HCT116 (cell line): ENCODE results near the gene PDHB. TPM values are rescaled to one million over a fixed set of nuclear protein-coding genes. Genes with fewer than 3 reads are reported as not detected.

Experiments
- ATAC-seq: fragments of 200-7000 bp; cut with Tn5 transposase; 2 replicates; pipeline ENCODE4 v1.9.1; 2020; ENCODE audit warnings: mild to moderate bottlenecking, moderate library complexity
- BruUV-seq: library from RNA; stranded (reverse); fragments of 400-500 nt; replicated peaks from 2 replicates; lab custom pipeline; 2021; lab: Mats Ljungman, UMichigan
- CTCF ChIA-PET: fragments of 300-600 bp; sonication (Branson Sonifier 250); formaldehyde crosslinking; loops from one replicate; lab custom pipeline; 2021; ENCODE audit warnings: antibody characterized with exemption; lab: Charles Lee
- POLR2A ChIA-PET: fragments of 300-600, 350-600 bp; sonication (Branson Sonifier 250); formaldehyde crosslinking; loops from one replicate; lab custom pipeline; 2021; ENCODE audit warnings: antibody characterized with exemption; lab: Charles Lee
- RAD21 ChIA-PET, 2 experiments: fragments of 300-600 bp; sonication (Branson Sonifier 250); formaldehyde crosslinking; loops; one replicate each; lab custom pipeline; 2023; ENCODE audit warnings: low total read pairs in 2 of 2; ENCODE audit not compliant: uncharacterized antibody in 2 of 2, unreplicated experiment in 2 of 2, low non-redundant PET in 1 of 2; lab: Charles Lee
- DNase-seq: peaks from one replicate; pipeline ENCODE4 v3.0.0-alpha.2; 2010; ENCODE audit warnings: low read depth, low spot score
- H2AFZ ChIP-seq: fragments of 200-600 bp; shearing (Covaris generic), sonication (generic); 2 replicates; pipeline ENCODE4 v1.6.1; 2017; ENCODE audit warnings: low read depth, mixed run types, mixed read lengths, antibody characterized with exemption, low read length; ENCODE audit not compliant: poor library complexity, severe bottlenecking
- H3K27ac ChIP-seq: 2 replicates; pipeline ENCODE4 v1.5.1; 2012; ENCODE audit warnings: low read depth, low read length
- H3K27me3 ChIP-seq: fragments of 200-600 bp; sonication (generic); 2 replicates; pipeline ENCODE4 v1.6.1; 2016; ENCODE audit warnings: mixed run types, low read length, mixed read lengths; ENCODE audit not compliant: insufficient read depth
- H3K36me3 ChIP-seq, 2 experiments: fragments of 200-500 bp in 1 of 2; fragments of 200-600 bp in 1 of 2; sonication (Bioruptor generic) in 1 of 2; sonication (generic) in 1 of 2; 2 replicates each; pipeline versions ENCODE4 v1.5.1 to v1.6.1; 2014 to 2016; ENCODE audit warnings: low read length in 2 of 2, inconsistent platforms in 1 of 2, mixed read lengths in 1 of 2, mixed run types in 1 of 2; ENCODE audit not compliant: insufficient read depth in 2 of 2, control insufficient read depth in 1 of 2
- H3K4me1 ChIP-seq, 2 experiments: fragments of 200-600 bp in 1 of 2; sonication (generic) in 1 of 2; 2 replicates each; pipeline versions ENCODE4 v1.5.1 to v1.6.1; 2012 to 2017; ENCODE audit warnings: low read length in 2 of 2, inconsistent platforms in 1 of 2, mild to moderate bottlenecking in 1 of 2, mixed read lengths in 1 of 2, mixed run types in 1 of 2, moderate library complexity in 1 of 2; ENCODE audit not compliant: insufficient read depth in 2 of 2, control insufficient read depth in 1 of 2
- H3K4me2 ChIP-seq: fragments of 200-600 bp; sonication (generic); 2 replicates; pipeline ENCODE4 v1.6.1; 2017; ENCODE audit warnings: mixed run types, low read length, mixed read lengths
- H3K4me3 ChIP-seq, 2 experiments: fragments of 200-600 bp in 1 of 2; sonication (generic) in 1 of 2; replicated peaks in 1 of 2; 2 replicates each; pipeline ENCODE4 v1.5.1; 2011 to 2016; ENCODE audit warnings: low read length in 2 of 2, control low read depth in 1 of 2, low read depth in 1 of 2, mild to moderate bottlenecking in 1 of 2, mixed read lengths in 1 of 2, mixed run types in 1 of 2
- H3K79me2 ChIP-seq: fragments of 200-600 bp; sonication (generic); 2 replicates; pipeline ENCODE4 v1.6.1; 2017; ENCODE audit warnings: mild to moderate bottlenecking, mixed run types, low read length, moderate library complexity, mixed read lengths; ENCODE audit not compliant: insufficient read depth
- H3K9ac ChIP-seq: fragments of 200-600 bp; sonication (generic); 2 replicates; pipeline ENCODE4 v1.6.1; 2016; ENCODE audit warnings: low read length, mixed read lengths
- H3K9me2 ChIP-seq: fragments of 200-600 bp; sonication (generic), shearing (Covaris generic); 2 replicates; pipeline ENCODE4 v1.6.1; 2017; ENCODE audit warnings: mixed run types, mild to moderate bottlenecking, moderate library complexity; ENCODE audit not compliant: insufficient read depth
- H3K9me3 ChIP-seq, 2 experiments: fragments of 200-500 bp in 1 of 2; fragments of 200-600 bp in 1 of 2; sonication (Bioruptor generic) in 1 of 2; sonication (generic) in 1 of 2; 2 replicates each; pipeline ENCODE4 v1.6.1; 2014 to 2017; ENCODE audit warnings: low read length in 2 of 2, mixed read lengths in 2 of 2, inconsistent platforms in 1 of 2, low read depth in 1 of 2, mild to moderate bottlenecking in 1 of 2, mixed run types in 1 of 2, moderate library complexity in 1 of 2; ENCODE audit not compliant: control insufficient read depth in 1 of 2, insufficient read depth in 1 of 2
- H4K20me1 ChIP-seq: fragments of 200-600 bp; sonication (generic), shearing (Covaris generic); 2 replicates; pipeline ENCODE4 v1.6.1; 2017; ENCODE audit warnings: mixed run types, mild to moderate bottlenecking, moderate library complexity; ENCODE audit not compliant: insufficient read depth
- CEBPB ChIP-seq: IDR thresholded peaks from 2 replicates; pipeline ENCODE4 v1.6.1; 2012; ENCODE audit warnings: low read depth
- EZH2 ChIP-seq: fragments of 200-600 bp; sonication (generic); IDR thresholded peaks from 2 replicates; pipeline ENCODE4 v1.6.1; 2017; ENCODE audit warnings: antibody characterized with exemption, mixed run types
- EZH2phosphoT487 ChIP-seq: fragments of 200-600 bp; IDR thresholded peaks from 2 replicates; pipeline ENCODE4 v1.6.1; 2018; ENCODE audit warnings: antibody characterized with exemption, borderline replicate concordance
- POLR2AphosphoS5 ChIP-seq: IDR thresholded peaks from 2 replicates; pipeline ENCODE4 v1.6.1; 2011; ENCODE audit warnings: mild to moderate bottlenecking, low read depth, low read length, moderate library complexity
- SRF ChIP-seq: IDR thresholded peaks from 2 replicates; pipeline ENCODE4 v1.6.1; 2012; ENCODE audit warnings: low read depth
- ZNF274 ChIP-seq: fragments of 200-500 bp; sonication (Bioruptor generic); IDR thresholded peaks from 2 replicates; pipeline ENCODE4 v1.6.1; 2014; ENCODE audit warnings: mild to moderate bottlenecking, low read depth, low read length, inconsistent platforms
- intact Hi-C: fragments of 100-400 bp; cut with micrococcal nuclease; formaldehyde crosslinking; loops from 2 replicates; pipeline ENCODE4 v1.10.0; 2022
- total RNA-seq: library from RNA; stranded (reverse); gene quantifications from one replicate; pipeline ENCODE4 v1.2.1, GENCODE V29; 2021; ENCODE audit not compliant: unreplicated experiment
- TF ChIP-seq, protein P1 (sequence below): IDR thresholded peaks from 2 replicates; pipeline ENCODE4 v1.6.1; 2011; ENCODE audit warnings: mild to moderate bottlenecking, low read length, moderate library complexity; ENCODE audit not compliant: insufficient replicate concordance; ENCODE audit errors: extremely low read depth

Gene PDHB
- total RNA-seq, 1 experiment from 2014 or later = 60.2 TPM

GRCh38 chr3:58427661-58428361 lies 5.8 kb downstream of the PDHB start:
- no peak overlapping the region for H3K27ac ChIP-seq
- H3K4me1 ChIP-seq = peaks cover 0 to 3% of the 10 kb centered on the region in 2 experiments; a peak in 1 of 4 replicates
- no peak for TF ChIP-seq POLR2AphosphoS5
- TF ChIP-seq ZNF274 = no peak
- no peak for TF ChIP-seq EZH2
- no peak for TF ChIP-seq SRF
- TF ChIP-seq EZH2phosphoT487 = no peak
- TF ChIP-seq, protein P1, sequence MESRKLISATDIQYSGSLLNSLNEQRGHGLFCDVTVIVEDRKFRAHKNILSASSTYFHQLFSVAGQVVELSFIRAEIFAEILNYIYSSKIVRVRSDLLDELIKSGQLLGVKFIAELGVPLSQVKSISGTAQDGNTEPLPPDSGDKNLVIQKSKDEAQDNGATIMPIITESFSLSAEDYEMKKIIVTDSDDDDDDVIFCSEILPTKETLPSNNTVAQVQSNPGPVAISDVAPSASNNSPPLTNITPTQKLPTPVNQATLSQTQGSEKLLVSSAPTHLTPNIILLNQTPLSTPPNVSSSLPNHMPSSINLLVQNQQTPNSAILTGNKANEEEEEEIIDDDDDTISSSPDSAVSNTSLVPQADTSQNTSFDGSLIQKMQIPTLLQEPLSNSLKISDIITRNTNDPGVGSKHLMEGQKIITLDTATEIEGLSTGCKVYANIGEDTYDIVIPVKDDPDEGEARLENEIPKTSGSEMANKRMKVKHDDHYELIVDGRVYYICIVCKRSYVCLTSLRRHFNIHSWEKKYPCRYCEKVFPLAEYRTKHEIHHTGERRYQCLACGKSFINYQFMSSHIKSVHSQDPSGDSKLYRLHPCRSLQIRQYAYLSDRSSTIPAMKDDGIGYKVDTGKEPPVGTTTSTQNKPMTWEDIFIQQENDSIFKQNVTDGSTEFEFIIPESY = no peak
- TF ChIP-seq CEBPB = no peak
- ChIA-PET POLR2A (no interaction called here), CTCF (no interaction called here), RAD21 (no interaction called here)
- H3K27me3 ChIP-seq = no peaks in the 10 kb centered on the region
- peaks cover 2% of the 10 kb centered on the region for H3K79me2 ChIP-seq
- no peaks in the 10 kb centered on the region for H3K9me2 ChIP-seq
- intact Hi-C loops = no loop called here
- DNase-seq (no peak), ATAC-seq (no peak)
- H3K4me2 ChIP-seq = no peak overlapping the region
- 0 out of 2 replicates have a peak, but pooled peaks cover 4% of the 10 kb centered on the region for H4K20me1 ChIP-seq
- BruUV-seq = no TSS peak
- peaks cover 39 to 43% of the 10 kb centered on the region in 2 experiments for H3K36me3 ChIP-seq
- H3K4me3 ChIP-seq = no peak overlapping the region
- no peaks in the 10 kb centered on the region for H3K9me3 ChIP-seq
- H2AFZ ChIP-seq = no peak overlapping the region
- H3K9ac ChIP-seq = no peak overlapping the region
